DMS153 treated with DMSO at 0.1 percent for 48 hours (cell line): ENCODE results near the gene ORC2.
"Not testable (repeated sequence)": the region's sequence is repeated elsewhere in the genome, so short reads cannot be mapped to it uniquely, and the experiment has no call there.

Experiments used
- DNase-seq: peaks from one replicate; lab custom pipeline; 2025; ENCODE audit not compliant: unreplicated experiment; lab: John Stamatoyannopoulos, UW

The ORC2 gene

DNA sequence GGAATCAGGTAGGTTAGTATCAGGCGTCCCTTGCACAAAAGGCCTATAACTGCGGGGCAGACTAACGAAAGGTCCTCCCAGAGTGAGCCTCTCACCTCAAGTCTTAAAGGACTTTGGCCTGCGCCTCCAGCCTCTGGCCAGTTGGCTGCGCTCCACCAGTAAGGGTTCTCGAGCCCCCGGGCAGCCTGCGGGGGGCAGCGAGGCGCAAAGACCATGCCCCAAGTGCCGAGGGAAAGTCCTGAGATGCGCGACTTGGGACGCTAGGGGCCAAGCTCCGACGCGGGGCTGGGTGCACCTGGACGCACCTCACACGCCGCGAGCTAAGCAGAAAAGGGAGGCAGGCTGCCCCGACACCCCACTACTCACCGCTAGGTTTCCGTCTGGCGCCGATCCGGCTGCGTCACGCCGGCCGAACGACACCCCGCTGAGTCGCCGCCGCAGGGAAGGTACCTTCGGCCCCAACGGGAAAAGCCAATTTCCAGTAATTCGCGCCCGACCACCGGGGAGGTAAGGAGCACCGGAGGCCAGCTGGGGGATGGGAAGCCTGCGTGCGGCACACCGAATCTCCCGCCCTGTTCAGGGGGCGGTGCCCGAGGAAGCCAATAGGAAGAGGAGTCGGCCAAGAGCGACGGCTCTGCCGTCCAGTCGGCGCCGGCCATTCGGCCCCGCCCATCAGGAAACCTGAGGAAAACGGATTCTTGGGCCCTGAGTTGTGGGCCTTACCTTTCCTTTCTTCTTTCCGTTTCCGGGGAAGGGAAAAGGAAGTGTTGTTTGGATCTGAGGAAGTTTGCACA lies at the start of gene ORC2:
Gene ORC2 (minus strand): TSS at position 537 of the 794 bp plus-strand sequence. CDS start 5,537 bp downstream, outside the sequence.
- peak; percentile 87 for DNase-seq

DNA sequence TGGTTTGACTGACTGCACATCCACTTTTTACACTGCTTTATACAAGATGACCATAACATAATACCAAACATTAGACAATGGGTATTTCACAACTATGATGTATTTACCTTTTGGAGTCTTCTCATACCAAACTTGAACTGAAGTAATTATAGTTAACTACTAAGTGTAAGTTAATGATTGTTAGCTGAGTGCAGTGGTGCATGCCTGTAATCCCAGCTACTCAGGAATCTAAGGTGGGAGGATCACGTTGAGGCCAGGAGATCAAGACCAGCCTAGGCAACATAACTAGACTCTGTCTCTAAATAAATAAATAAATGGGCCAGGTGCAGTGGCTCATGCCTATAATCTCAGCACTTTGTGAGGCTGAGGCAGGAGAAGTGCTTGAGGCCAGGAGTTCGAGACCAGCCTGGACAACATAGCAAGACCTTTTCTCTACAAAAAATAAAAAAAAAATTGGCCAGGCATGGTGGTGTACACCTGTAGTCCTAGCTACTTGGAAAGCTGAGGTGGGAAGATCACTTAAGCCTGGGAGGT lies 44.9 kb upstream of the ORC2 start:
- no peak for DNase-seq

DNA sequence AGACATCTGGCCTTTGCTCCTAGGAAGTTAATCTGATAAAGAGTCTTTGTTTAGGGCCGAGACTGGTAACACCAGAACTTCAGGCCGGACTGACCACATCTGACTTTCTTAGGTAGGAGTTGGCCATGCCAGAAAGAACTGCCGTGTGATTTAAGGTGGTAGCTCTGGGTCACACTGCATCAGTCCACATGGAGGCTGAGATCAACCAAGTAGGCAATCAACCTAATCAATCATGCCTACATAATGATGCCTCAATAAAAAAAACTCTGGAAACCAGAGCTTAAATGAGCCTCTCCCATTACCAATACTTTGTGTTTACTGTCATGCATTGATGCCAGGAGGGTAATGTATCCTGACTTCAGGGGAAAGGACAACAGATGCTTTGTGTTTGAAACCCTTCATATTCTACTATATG lies 44.1 kb upstream of the ORC2 start:
- no peak for DNase-seq

DNA sequence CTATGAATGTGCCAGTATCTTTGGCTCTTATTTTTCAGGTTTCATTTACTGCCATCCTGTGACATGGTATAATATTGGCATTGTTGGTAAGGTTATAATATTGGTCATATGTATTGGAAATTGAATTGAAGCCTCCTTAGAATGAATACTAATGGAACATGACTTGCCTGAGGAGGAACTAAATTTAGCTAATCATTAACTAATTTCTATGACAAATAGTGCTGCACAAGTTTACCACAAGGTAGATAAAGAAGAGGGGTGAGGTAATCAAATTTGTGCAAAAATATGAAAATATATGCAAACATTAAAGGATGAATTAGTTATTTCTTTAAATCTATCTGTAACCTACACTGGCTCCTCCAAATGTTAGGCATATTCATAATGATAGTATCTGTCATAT lies 43.2 kb upstream of the ORC2 start:
- DNase-seq, result no peak

DNA sequence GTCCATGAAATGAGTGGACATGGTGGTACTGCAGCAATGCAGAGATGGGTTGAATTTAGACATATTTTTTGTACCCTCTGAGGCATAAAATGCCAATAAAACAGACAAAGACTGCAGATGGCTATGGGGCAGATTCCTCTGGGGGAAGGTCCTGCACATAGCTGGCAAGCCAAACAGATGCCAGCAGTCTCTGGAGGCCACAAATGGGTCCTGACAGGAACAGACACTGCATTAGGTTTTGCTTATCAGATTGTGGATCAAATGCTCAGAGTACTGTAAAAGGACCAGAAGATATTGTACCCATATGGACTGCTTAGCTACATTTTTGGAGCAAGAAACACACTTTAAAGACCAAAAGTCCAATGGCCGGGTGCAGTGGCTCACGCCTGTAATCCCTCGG lies 40.9 kb upstream of the ORC2 start:
- no peak for DNase-seq

DNA sequence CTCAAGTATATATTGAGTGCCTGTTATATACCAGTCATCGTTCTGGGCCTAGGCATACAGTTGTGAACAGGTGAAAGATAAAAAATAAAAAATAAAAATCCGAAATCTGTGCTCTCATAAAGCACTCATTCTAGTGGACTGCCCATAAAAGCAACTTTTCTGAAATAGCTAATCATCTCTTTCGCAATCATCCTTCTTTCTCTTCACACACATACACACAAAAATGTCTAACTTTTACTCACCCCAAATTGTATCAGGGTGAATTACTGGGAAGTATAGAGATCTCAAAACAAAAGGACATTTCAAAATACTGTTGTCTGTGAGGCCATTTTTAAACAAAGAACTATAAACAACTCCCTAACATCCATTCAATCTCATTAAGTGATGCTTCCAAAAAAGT lies 29.6 kb upstream of the ORC2 start:
- no peak for DNase-seq

DNA sequence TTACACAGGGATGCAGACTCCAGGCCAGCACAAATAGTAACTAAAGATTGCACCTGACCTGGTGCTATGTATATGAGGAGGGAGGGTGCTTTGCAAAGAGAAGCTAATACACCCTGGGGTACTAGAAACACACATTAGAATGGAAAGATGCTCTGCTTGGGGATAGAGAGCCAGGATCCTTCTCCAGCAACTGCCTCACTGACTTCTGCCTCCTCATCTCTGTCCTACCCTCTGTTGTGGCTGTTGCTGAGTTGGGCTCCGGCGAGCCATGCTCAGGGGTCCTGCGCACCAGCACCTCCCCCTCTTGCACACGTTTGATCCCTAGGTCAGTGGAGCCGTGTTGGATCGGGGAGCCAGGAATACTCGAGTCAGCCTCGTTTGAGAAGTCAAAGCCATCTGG lies 23.7 kb upstream of the ORC2 start:
- DNase-seq, result no peak

DNA sequence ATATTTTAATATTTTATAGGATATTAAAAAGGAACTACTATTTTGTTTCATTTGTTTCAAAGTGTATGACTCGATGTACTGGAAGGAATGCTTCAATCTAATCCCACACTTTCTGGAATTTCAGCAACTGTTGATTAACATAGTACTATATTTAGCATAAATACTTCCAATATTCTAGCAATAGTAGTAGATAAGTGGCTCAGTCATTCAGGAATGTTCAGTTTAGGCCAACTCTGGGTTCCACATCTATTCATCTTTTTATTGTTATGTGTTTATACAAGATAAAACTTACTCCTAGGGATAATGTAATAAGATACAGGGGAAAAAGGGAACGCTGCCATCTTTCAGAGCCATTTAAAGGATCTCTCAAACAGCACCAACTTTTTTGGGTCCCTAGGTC lies 22.3 kb upstream of the ORC2 start:
- DNase-seq, result no peak

DNA sequence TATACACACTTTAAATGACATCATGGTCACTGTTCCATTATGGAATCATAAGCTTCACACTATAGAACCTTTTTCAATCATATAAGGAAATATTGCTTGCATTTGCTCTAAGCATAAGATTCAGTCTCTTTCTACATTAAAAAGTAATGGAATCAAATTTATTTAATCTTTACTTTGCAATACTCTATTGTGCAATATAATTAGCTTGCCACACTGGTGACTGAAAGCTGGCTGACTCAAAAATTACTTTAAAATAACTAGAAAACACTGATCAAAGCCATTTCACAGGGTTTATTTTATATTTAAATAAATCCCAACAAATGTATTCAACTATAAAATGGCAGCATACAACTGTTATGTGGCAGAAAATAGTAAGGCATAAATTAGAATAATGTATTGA lies 13.2 kb upstream of the ORC2 start:
- no peak for DNase-seq

DNA sequence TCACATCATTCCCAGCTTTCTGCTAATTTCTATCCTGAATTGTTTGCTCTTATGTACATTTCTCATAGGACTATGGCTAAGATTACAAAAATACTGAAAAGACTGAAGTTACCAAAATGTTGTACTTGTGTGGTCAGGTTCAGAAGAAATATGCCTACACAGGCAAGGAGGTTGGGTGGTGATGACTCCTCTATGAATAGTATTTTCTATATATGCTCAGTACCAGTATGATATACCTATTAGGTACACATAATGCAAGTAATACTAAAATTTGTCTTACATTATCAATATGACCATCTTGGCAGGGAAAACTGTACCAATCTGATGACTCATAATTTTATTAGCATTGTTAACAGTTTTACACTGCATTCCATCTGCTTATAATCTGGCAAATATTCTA lies 12.2 kb upstream of the ORC2 start:
- DNase-seq, result no peak

DNA sequence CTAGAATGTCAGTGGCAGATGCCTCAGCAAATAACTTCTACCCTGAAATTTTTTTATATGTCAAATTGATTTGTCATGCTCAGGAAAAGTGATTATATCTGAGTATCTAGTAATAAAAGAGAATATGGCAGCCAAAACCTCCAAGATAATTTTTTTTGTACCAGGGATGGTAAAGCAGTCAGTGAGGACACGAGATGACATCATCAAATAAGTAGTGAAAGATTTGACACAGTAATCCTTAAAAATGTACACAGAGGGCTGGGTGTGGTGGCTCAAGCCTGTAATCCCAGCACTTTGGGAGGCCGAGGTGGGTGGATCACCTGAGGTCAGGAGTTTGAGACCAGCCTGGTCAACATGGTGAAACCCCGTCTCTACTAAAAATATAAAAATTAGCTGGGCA lies 6.6 kb upstream of the ORC2 start:
- not testable (repeated sequence) for DNase-seq

DNA sequence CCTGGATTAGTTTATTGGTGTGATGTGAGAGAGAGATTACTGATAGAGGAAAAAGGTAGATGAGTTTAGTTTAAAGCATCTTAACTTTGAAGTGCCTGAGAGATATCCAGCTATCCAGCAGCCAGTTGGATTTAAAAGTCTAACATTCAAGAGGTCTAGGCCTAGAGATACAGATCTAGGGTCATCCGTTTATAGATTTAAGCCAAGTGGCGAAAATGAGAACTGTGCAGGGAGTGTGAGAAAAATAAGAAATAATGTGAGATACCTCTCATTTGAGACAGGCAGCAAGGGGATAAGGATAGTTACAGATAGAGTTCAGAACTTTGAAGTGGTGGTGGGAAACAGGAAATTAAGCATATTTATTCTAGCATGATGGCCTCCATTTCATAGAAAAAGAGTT lies 5.3 kb upstream of the ORC2 start:
- DNase-seq, result no peak

DNA sequence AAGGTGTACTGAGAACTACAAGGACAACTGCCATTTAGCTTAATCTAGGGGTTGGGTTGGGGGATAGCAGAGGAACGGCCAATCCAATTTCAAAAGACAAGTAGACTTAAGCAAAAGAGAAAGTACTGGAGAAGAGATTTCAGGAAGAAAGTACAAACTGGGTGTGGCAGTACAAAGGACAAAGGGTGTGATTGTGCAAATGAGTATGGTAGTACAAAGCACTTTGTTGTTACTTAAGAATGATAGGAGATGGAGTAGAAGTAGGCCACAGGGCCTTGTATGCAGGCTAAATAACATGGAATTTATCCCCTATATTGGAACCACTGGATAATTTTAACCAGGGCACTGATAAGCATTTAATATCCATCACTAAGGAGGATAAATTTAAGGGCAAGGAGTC lies 4.7 kb upstream of the ORC2 start:
- DNase-seq, result no peak

DNA sequence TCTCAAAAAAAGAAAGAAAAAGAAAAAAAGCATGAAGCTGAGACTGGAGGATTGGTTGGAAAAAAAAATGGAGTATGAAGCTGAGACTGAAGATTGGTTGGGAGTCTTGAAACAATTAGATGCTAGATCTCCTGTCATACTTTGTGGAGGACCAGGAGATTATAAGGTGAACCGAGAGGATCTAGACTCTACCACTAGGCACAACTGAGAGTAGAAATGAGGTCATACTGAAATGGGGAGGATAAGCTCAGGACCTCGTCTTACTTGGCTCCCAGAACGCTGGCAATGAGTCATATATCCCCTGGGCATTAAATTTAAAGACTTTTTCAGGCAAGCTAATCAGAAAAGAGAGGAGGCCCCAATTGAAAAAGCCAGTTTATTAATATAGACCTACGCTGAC lies 3.3 kb upstream of the ORC2 start:
- DNase-seq, result no peak

DNA sequence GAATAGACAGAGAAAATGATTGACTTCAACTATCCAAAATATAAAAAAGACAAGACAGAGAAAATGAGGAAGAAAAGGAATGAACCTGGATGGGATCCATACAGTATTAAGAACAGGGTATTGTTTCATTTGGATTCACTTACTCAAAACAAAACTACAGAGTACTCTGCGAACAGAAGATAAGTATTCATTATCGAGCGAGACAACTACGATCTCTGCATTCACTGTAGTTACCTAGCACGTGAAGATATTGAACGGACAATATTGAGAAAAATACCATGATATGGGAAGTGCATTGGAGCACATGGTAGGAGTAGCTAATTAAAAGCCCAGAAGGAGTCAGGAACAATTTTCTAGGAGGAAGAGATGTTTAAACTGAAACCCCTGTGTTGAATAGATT lies 1.0 kb upstream of the ORC2 start:
- DNase-seq, result no peak

DNA sequence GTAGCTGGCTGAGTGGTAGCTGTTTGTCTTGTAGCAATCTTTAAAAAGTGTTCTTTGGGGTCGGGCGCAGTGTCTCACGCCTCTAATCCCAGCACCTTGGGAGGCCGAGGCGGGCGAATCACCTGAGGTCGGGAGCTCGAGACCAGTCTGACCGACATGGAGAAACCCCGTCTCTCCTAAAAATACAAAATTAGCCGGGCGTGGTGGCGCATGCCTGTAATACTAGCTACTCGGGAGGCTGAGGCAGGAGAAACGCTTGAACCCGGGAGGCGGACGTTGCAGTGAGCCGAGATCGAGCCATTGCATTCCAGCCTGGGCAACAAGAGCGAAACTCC lies 425 bp upstream of the ORC2 start:
- not testable (repeated sequence) for DNase-seq

DNA sequence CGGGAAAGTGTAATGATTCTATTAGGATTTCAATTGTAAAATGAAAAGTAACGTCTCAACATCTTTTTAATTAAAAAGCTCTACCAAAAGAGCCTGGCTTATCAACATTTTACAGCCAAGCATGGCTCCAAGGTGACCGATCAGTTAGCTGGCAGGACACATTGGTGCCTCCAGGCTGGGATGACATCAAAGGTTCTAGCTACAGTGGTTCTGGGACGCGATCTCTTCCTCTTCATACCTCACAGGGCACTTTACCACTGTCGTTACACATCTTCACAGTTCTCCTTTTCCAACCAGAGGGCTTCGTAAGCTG lies 693 bp downstream of the ORC2 start:
- DNase-seq, result no peak

DNA sequence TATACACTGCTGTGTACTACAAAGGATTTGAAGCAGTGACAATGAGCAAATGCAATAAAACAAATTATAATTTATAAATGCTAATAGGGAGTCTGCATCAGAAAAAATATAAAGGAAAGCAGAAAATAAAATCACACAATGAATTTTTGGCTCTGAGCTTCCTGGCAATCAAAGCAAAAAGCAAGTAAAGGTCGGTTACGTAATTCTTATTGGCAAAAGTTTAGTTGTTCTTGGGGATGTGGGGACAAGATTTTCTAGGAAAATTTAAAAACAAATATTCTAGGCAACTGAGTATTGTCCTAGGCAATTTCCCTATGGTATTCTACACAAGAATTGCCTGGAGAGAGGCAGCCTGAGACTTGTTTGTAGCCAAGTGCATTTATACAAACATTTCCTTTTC lies 1.8 kb downstream of the ORC2 start:
- no peak for DNase-seq

DNA sequence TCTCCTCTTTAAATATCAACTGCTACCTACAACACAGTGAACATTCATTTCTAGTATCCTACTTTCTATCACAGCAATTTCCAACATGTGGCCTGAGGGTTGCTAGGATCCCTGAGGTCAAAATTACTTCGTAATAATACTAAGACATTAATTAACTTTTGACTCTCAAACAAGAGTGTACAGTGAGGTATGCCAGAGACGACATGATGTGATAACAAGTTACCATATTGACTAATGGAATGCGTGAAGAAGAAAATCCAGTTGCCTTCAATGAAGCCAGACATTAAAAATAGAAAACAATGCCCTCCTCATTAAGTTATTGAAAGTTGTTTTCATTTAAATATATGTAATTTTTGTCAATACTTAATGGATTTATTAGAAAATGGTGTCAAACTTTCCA lies 13.1 kb downstream of the ORC2 start:
- DNase-seq, result no peak

DNA sequence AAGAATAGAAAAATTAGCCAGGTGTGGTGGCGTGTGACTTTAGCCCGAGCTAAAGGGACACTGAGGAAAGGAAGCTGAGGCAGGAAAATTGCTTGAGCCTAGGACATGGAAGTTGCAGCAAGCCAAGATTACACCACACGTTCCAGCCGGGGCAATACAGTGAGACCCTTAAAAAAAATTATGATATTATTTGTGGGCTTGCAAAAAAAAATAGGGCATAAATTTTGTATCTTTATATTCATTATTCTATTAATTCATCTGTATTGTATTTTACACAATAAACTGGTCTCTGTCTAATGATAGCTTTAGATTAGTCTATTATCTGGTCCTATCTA lies 18.1 kb downstream of the ORC2 start:
- DNase-seq, result no peak

DNA sequence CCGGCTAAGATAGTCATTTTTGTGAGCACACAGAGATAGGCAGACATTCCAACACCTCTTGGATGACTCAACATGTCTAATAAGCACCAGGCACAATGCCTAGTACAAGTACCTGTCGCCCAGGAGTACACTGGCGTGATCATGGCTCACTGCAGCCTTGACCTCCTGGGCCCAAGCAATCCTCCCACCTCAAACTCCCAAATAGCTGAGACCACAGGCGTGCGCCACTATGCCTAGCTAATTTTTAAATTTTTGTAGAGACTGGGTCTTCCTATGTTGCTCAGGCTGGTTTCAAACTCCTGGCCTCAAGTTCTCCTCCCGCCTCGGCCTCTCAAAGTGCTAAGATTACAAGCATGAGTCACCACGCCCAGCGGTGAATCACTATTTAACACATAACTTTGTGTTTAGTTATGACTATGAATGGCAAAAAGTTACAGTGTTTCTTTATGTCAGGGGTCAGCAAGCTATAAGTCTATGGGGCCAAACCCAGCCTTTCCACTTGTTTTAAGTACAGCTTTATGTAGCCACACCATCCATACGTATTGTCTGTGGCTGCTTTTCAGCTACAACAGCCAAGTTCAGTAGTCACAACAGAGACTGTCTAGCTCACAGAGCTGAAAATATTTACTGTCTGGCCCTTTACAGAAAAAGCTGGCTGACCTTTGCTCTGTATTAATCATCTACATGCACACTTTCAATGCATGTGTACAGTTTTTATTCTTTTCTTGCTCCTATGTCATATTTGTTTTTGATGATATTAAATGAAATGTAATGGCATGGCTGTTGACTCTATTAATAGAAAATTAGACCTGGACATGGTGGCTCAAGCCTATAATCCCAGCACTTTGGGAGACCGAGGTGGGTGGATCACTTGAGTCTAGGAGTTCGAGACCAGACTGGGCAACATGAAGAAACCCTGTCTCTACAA lies 18.7 kb downstream of the ORC2 start:
- no peak for DNase-seq

DNA sequence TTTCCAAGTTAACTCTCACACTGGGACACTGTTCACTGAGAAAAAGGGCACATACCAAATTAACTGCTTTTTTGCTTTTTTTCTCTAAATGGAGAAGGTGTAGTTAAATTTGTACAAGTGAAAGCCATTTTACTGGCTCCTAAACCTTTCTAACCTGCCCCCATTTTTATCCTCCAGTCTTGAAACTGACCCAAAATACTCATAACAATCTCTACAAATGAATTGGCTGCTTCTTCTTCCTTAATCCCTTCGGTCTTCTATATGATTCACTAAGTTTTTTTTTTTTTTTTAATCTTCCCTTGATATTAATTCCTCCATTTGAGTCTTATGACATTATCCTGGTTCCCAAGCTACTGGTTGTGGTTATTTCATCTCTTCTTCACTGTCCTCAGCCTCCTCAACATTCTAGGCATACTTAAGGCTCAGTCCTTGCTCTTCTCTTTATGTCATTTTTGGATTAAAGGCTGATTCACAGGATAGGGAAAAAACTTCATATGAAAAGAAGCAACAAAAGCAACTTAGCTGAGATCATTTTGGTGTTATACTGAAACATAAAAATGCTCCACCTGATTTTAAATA lies 19.8 kb downstream of the ORC2 start:
- DNase-seq, result no peak
